RWPE1 (cell line): ENCODE results near the gene P2RY2.

ENCODE experiments used
- CTCF ChIA-PET: fragments of 350-600 bp; sonication (Branson Sonifier 250); formaldehyde crosslinking; extraction: SDS; loops from one replicate; lab custom pipeline; 2021; lab: Yijun Ruan, JAX
- POLR2A ChIA-PET: fragments of 400-600 bp; formaldehyde crosslinking; extraction: SDS; loops from one replicate; lab custom pipeline; 2020; ENCODE audit warnings: antibody characterized with exemption; ENCODE audit not compliant: low non-redundant PET; lab: Yijun Ruan, JAX
- DNase-seq: peaks from one replicate; pipeline ENCODE4 v3.0.0; 2012; ENCODE audit warnings: low spot score
- H3K27ac ChIP-seq: fragments of 450-650 bp; 2 replicates; pipeline ENCODE4 v1.5.1; 2017
- TF ChIP-seq, protein P1 (sequence below): fragments of 450-650 bp; conservative IDR thresholded peaks from 2 replicates; pipeline ENCODE4 v1.5.1; 2017; ENCODE audit warnings: low read depth, mild to moderate bottlenecking

The P2RY2 gene

GRCh38 chr11:73173755-73174494, 44.2 kb upstream of the P2RY2 start:
- DNase-seq = no peak
- POLR2A ChIA-PET = no interaction called here
- CTCF ChIA-PET = interaction anchor here (0.5 to 0.6 kb wide), 2 partner anchors 249 to 588 kb away, joined by 3 to 4 read pairs; no protein-coding TSS in a partner anchor
- TF ChIP-seq, protein P1, sequence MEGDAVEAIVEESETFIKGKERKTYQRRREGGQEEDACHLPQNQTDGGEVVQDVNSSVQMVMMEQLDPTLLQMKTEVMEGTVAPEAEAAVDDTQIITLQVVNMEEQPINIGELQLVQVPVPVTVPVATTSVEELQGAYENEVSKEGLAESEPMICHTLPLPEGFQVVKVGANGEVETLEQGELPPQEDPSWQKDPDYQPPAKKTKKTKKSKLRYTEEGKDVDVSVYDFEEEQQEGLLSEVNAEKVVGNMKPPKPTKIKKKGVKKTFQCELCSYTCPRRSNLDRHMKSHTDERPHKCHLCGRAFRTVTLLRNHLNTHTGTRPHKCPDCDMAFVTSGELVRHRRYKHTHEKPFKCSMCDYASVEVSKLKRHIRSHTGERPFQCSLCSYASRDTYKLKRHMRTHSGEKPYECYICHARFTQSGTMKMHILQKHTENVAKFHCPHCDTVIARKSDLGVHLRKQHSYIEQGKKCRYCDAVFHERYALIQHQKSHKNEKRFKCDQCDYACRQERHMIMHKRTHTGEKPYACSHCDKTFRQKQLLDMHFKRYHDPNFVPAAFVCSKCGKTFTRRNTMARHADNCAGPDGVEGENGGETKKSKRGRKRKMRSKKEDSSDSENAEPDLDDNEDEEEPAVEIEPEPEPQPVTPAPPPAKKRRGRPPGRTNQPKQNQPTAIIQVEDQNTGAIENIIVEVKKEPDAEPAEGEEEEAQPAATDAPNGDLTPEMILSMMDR = no peak
- H3K27ac ChIP-seq = no peak overlapping the region

DNA sequence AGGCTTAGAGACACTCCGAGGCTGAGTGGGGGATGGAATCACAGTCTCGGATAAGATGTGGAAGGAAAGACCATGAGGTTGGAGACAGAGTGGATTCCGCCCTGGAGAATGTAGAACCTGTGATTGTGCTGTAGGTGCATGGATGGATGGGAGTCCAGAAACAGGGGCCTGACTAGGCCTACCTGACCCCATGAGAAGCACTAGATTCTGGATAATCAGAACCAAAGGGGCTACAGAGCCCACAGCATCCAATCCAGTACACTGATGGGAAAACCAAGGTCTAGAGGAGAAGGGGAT, 43.6 kb upstream of the P2RY2 start:
- CTCF ChIA-PET = interaction anchor here (0.5 kb wide), 1 partner anchor 589 kb away, joined by 4 read pairs; no protein-coding TSS in a partner anchor
- no peak for DNase-seq
- no peak overlapping the region for H3K27ac ChIP-seq
- TF ChIP-seq, protein P1 = no peak
- POLR2A ChIA-PET = no interaction called here

DNA sequence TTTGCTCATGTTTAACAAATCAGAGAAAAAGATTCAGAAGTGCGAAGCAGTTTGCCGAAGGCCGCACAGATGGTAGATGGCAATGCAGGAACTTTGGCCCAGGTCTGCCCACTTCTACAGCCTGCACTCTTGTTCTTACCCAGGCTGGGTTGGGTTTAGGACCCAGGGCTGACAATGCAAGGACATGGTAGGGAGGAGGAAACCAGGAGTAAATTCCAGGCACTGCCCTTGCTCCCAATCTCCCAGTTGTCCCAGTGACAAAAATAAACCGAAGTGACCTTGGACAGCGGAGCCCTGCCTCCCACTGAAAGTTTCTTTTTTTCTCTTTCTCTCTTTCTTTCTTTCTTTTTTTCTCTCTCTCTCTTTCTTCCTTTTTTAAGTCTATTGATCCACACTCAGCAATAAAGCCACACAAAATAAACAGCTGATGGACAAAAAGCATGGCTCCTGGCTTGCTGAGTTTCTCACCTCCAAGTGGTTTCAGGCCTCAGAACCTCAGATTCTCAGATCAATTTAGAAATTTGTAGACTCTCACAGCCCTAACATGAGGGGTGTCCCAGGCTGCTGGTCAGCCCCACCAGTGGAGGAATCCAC, 42.4 kb upstream of the P2RY2 start:
- CTCF ChIA-PET = interaction anchor here (0.7 to 4.5 kb wide), 2 partner anchors 20 to 344 kb away, joined by 3 to 41 read pairs; no protein-coding TSS in a partner anchor
- TF ChIP-seq, protein P1 = no peak
- H3K27ac ChIP-seq = no peak overlapping the region
- no peak for DNase-seq
- POLR2A ChIA-PET = no interaction called here

DNA sequence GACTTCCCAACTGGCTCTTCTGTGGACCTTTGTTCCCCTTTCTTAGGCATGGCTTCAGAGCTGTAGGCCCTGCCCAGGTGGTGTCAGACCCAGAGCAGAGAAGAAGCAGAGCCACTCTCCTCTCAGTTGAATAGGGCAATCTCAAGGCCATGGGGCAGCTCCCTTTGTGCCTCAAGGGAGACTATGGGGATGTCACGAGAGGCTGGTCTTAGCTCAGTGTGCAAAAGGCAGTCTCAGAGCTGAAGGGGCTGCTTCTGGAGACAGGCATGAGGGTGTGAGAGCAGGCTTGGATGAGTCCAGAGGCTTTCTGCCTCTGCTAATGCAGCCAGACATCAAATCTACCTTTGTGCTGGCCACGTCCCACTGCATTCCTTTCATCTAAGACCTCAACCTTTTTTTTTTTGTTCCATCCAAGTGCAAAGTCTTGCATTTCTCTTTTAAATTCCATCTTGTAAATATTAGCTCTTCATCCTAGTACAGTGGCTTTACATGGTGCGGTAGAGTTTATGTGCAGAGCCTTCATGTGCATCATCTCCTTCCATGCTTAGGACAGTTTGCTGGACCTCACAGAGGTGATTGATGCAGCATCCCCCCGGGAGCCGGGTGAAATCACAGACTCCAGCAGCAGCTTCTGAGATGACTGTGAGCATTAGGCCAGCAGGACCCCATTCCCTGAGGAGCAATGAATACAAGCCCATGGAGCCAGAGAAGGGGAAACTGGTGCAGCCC, 41.8 kb upstream of the P2RY2 start:
- DNase-seq = no peak
- POLR2A ChIA-PET = no interaction called here
- CTCF ChIA-PET = interaction anchor here (4.5 kb wide), 1 partner anchor 345 kb away, joined by 41 read pairs; no protein-coding TSS in a partner anchor

DNA sequence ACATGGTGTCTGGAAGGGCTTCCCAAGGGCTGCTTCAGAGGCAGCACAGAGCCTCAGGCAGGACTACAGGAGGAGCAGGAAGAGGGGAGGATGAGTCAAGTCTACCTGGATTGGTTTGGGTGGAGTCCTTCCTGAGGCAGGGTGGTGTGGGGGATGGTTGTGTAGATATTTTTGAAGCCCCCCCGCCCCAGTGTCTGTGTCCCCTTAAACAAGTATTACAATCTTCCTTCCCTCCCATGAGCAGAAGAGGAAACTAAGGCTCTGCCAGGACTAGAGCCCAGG, 41.3 kb upstream of the P2RY2 start:
- TF ChIP-seq, protein P1 = no peak
- peak overlapping the region; percentile 49; the same call in 1 of the 2 replicates for H3K27ac ChIP-seq
- ChIA-PET CTCF (interaction anchor here (0.5 to 4.5 kb wide), 9 partner anchors 9 to 1025 kb away, joined by 3 to 41 read pairs (median 4); no protein-coding TSS in a partner anchor), POLR2A (no interaction called here)
- no peak for DNase-seq

More for the DNA sequence above, 41.8 kb upstream of the P2RY2 start:
- TF ChIP-seq, protein P1 = no peak
- H3K27ac ChIP-seq = no peak overlapping the region; the same call in 1 of the 2 replicates

DNA sequence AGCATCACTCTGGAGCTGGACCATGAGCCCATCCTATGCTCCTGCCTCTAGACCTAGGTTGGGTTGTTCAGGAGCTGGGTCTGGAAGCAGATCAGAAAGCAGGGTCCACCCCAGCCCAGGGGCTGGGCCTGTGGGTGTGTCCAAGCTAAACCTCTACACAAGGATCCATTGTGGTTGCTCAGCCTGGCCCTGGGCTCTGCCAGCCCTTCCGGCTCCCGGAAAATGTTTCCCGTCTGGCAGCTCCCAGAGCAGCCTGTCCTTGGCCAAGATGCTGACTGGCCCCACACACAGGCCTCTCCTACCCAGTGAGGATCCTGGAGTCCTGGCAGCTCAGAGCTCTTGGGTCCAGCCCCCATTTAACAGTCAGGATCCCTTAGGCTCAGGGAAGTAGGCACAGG, 40.7 kb upstream of the P2RY2 start:
- CTCF ChIA-PET = interaction anchor here (0.5 to 4.5 kb wide), 15 partner anchors 8 to 1026 kb away, joined by 3 to 41 read pairs (median 4); no protein-coding TSS in a partner anchor
- POLR2A ChIA-PET = no interaction called here
- TF ChIP-seq, protein P1 = no peak
- H3K27ac ChIP-seq = peak overlapping the region; percentile 49
- DNase-seq = no peak
